Upper lobe of left lung (tissue), 4 donors: Measurements from ENCODE around the gene TPD52L1.

Source experiments
- CTCF ChIP-seq, 6 experiments: fragments of 450-650 bp in 4 of 6; fragments of 200-600 bp in 2 of 6; sonication (generic) in 2 of 6; IDR thresholded peaks; one replicate each; pipeline ENCODE4 v1.5.1; 2016 to 2019; ENCODE audit warnings: antibody characterized with exemption in 6 of 6
- POLR2AphosphoS5 ChIP-seq, 2 donors: sonication (generic); formaldehyde crosslinking; IDR thresholded peaks; one replicate each; pipeline ENCODE4 v1.5.1; 2017; ENCODE audit warnings: antibody characterized with exemption in 2 of 2

DNA sequence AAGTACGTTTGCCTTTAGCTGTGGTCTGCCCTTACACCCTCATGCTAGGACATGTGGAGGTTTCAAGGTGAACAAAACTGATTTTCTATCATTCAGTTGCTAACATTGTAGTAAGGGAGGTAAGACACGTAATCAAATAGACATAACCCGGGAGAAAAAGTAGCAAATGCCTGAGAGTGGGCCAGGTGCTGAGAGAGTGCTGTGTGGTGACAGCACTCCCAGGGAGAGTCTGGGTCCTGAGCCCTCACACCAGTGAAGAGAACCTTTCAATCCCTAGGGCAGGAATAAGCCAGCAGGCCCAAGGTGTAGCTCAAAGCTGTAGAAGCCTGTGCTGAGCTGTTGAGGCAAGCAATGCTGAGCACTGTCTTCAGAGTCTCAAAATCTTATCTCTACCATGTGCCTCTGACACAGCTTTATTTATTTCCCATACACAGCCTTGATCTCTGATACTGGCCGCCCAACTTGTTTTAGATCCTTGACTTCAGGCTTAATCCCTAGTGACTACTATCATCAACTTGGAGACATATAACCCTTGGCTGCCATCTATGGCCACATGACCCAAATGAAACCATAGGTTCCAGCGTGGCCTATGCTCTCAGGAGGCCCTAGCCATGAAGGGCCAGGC lies 55.2 kb downstream of the TPD52L1 start:
- no peak for TF ChIP-seq CTCF (IDR thresholded peaks at IDR 0.05)
- TF ChIP-seq POLR2AphosphoS5 (IDR thresholded peaks at IDR 0.05), result no peak
